HG03095 (cell line): ENCODE data around the gene APOBEC3B.
"Not testable (repeated sequence)": the region's sequence is repeated elsewhere in the genome, so short reads cannot be mapped to it uniquely, and the experiment has no call there.

Source experiments
- ATAC-seq: cut with Tn5 transposase; IDR thresholded peaks from one replicate; pipeline ENCODE4 v1.9.1; 2021; ENCODE audit warnings: moderate library complexity; ENCODE audit not compliant: unreplicated experiment

APOBEC3B gene

DNA sequence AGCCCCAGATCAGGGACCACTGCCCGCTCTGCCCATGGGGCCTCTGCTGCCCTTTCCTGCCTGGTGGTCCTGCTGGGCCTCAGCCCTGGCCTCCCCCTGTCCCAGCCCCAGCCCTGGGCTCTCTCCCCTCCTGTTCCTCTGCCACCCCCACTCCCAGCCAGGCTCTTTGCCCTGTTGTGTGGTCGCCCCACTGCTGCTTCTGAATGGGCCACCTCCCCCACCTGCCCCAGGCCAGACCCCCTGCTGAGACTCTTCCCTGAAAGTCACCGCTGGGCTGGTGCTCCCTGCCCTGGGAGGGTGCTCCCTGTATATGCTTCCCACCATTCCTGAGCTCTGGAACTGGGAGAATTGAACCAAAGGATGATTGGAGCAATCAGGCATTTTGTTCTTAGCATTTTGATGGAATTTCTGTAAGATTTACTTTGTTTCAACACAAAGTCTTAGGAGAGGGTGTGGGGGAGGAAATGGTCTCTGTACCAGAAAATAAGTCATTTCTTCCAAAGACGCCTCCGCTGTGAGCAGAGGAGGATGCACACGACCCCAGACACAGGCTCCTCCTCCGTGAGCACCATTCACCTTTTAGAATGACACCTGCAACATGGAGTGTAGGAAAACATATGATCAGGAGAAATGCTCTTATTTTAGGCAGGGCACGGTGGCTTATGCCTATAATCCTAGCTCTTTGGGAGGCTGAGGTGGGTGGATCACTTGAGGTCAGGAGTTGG is 5.2 kb downstream of the APOBEC3B start:
- no peak for ATAC-seq

DNA sequence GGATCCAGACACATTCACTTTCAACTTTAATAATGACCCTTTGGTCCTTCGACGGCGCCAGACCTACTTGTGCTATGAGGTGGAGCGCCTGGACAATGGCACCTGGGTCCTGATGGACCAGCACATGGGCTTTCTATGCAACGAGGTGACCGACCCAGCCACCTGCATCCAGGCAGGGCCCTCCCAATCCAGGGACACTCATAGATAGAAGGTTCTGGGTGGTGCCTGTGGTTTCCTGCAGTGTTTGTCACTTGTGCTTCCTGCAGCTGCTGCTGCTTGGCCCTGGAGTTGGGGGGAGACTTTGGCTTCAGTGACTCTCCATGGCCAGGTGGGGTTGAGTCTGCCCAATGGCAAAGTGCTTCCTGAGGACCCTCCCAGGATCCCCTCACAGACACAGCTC is 7.3 kb downstream of the APOBEC3B start:
- ATAC-seq, result no peak

DNA sequence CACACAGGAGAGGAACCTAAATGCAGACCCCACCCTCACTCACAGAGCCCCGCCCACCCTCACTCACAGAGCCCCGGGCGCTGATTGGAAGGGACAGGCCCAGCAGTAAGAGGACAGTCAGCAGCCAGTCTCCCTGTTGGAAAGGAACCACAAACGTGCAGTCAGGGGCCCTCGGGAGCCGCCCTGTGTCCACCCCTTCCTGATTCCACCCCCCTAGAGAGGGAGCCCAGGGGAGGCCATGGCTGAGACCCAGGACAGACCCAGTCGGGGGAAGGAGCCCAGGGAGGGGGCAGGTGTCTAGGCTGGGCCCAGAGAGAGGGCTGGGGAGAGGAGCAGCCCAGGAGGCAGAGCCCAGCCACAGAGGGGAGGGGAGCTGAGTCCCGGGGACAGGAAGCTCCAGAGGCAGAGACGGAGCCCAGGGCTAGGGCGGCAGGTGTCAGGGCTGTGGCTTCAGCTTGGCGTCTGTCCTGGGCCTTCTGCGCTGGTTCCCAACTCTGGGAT is 10.8 kb downstream of the APOBEC3B start:
- not testable (repeated sequence) for ATAC-seq

DNA sequence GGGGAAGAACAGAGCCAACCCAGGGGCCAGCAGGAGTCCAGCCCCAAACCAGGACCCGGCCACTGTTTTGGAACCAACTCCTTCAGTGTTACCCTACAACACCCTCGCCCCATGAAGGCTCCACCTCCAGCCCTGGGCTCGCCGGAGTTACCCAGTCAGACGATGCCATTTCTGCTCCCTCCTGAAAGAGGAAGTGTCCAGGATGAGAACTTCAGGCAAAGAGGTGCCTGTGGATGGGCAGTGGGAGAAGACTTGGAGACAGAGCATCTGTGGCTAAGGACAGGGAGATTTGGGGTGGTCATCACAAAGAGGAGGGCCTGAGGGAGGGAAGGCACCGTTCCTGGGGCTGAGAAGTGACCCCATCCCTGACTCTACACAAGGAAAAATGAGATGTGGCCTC is 14.0 kb downstream of the APOBEC3B start:
- ATAC-seq, result no peak

DNA sequence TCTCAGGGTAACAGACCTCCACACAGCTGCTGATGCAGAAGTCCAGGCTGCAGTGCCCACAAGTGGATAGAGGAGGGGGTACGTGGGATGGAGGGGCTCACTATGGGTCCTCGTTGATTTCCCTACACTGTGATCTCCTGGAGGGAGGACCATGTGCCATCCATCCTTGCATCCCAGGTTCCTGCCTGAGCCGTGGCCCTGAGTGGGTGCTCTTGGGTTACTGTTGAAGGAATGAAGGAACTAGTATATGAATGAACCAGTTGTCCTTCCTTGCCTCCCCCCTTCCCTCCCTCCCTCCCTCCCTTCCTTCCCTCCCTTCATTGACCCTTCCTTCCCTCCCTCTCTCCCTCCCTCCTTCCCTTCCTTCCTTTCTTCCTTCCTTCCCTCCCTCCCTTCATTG is 15.4 kb downstream of the APOBEC3B start:
- ATAC-seq, result no peak

DNA sequence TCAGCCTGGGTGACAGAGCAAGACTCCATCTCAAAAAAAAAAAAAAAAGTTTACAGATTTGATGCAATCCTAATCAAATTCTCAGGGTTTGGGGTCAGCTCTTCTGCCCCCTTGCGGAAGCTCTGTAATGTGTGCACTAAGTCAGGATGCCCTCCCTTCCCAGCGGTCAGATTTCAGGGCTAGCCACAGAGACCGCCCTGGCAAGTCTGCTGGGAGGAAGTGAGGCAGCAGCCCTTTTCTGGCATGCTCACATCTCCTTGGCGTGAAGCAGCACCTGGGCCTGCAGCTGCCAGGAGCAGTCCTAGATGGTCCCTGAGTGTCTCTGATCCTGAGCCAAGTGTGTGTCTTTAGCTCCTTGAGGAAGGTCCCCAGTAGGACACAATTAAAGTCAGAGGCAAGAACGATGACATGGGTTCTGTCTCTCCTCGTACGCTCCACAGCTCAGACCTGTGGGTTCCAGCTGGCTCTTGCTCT is 21.1 kb downstream of the APOBEC3B start:
- ATAC-seq, result no peak

DNA sequence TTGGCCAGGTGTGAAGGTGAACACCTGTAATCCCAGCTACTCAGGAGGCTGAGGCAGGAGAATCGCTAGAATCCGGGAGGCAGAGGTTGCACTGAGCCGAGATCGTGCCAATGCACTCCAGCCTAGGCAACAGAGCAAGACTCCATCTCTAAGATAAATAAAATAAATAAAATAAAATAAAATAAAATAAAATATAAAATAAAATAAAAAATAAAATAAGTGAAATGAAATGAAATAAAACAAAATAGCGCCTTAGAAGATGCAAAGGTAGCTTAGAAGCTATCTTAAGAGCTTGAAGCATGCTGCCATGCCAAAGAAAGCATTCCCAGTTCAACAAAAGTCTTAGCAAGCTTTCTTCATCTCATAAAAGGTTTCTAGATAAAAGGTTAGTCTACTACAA is 25.0 kb downstream of the APOBEC3B start:
- ATAC-seq, result no peak

DNA sequence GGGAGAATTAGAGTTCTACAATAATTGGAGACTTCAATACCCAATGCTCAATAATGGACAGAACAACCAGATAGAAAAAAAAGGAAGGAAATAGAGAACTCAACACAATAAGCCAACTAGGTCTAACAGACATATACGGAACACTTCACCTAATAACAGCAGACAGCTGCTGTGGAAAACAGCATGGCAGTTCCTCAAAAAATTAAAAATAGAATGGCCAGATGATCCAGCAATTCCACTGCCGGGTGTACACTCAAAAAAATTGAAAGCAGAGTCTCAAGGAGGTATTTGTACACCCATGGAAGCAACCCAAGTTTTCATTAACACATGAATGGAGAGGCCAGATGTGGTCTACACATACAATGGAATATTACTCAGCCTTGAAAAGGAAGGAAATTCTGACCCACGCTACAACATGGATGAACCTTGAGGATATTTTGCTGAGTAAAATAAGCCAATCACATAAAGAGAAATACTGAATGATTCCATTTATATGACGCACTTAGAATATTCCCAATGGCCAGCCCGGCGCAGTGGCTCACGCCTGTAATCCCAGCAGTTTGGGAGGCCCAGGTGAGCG is 26.2 kb downstream of the APOBEC3B start:
- ATAC-seq, result not testable (repeated sequence)

DNA sequence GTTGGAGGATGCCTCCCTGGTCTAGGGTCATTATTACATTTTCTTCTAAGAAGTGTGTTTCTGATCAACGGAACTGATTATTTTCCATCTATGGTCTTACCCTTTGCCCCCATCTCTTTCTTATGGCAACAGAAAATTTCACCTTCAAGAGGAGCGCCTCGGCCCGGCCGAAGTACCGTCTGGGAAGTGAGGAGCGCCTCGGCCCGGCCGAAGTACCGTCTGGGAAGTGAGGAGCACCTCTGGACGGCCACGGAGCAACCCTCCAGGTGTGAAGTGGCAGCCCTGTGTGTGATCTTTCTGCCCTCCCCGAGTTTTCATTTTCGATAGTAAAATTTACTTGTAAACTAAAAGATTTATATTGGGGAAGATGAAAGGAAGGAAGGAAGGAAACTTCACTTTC is 28.8 kb downstream of the APOBEC3B start:
- ATAC-seq, result no peak

DNA sequence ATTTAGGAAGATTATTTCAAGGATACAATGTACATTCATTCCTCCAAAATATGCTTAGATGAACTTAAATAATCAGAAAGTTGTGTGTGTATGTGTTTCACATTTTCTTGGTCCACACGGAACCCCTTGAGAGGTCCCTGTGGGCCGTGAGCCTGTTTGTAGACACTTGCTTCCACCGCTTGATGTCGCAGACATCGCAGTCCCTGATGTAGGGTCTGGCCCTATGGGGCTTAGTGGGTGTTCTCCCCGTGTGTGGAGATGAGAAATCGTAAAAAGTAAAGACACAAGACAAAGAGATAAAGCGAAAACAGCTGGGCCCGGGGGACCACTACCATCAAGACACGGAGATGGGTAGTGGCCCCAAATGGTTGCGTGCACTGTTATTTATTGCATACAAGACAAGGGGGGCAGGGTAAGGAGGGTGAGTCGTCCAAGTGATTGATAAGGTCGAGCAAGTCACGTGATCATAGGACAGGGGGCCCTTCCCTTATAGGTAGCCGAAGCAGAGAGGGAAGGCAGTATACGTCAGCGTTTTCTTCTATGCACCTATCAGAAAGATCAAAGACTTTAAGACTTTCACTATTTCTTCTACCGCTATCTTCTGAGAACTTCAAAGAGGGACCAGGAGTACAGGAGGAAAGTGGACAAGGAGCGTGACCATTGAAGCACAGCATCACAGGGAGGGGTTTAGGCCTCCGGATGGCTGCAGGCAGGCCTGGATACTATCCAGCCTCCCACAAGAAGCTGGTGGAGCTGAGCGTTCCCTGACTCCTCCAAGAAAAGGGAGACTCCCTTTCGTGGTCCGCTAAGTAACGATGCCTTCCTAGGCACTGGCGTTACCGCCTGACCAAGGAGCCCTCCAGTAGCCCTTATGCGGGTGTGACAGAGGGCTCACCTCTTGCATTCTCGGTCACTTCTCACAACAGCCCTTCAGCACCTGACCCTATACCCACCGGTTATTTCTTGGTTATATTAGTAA is 30.7 kb downstream of the APOBEC3B start:
- no peak for ATAC-seq

DNA sequence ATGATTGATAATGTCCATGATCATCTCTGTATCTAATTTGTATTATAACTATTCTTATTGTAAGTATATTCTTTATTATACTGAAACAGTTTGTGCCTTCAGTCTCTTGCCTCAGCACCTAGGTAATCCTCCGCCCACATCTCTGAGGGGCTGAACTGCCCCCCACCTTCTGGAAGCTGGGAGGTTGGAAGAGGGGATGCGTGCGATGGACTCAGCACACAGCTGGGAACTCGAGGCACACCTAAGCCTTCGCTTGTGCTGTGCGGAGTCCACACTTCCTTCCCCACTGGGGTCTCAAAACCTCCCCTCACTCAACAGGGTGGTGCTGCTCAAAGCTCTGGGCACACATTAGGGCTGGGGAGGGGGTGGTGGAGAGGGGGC is 31.4 kb downstream of the APOBEC3B start:
- ATAC-seq, result not testable (repeated sequence)

DNA sequence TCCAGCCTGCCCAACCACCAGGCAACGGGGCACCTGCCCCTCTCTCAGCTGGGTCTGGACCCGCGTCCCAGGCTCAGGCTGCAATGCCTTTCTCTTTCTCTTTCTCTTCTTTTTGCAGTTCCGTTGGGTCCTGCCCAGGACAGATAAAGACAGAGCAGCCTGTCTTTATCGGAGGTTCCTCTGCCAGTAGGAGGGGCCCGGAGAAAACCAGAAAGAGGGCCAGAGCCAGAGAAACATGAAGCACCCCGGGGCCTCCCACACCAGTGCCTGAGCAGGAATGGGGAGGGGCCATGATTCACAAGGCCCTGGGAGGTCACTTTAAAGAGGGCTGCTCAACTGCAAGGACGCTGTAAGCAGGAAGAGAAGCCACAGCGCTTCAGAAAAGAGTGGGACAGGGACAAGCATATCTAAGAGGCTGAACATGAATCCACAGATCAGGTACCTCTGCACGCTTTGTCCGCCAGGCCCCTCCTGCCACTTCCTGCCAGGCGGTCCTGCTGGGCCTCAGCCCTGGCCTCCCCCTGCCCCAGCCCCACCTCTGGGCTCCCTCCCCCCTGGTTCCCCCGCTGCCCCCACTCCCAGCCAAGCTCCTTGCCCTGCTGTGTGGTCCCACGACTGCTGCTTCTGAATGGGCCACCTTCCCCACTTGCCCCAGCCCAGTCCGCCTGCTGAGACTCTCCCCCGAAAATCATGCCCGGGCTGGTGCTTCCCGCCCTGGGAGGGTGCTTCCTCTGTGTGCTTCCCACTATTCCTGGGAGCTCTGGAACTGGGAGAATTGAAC is 32.0 kb downstream of the APOBEC3B start, which contains the start of gene APOBEC3C:
Gene APOBEC3C (plus strand): TSS at position 316 of the 781 bp plus-strand sequence. CDS start 106 bp downstream, at position 422.
- no peak for ATAC-seq

DNA sequence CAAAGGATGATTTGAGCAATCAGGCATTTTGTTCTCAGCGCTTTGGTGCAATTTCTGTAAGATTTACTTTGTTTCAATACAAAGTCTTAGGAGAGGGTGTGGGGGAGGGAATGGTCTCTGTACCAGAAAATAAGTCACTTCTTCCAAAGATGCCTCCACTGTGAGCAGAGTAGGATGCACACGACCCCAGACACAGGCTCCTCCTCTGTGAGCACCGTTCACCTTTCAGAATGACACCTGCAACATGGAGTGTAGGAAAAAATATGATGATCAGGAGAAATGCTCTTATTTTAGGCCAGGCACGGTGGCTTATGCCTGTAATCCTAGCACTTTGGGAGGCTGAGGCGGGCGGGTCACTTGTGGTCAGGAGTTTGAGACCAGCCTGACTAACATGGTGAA is 32.6 kb downstream of the APOBEC3B start:
- ATAC-seq, result not testable (repeated sequence)

DNA sequence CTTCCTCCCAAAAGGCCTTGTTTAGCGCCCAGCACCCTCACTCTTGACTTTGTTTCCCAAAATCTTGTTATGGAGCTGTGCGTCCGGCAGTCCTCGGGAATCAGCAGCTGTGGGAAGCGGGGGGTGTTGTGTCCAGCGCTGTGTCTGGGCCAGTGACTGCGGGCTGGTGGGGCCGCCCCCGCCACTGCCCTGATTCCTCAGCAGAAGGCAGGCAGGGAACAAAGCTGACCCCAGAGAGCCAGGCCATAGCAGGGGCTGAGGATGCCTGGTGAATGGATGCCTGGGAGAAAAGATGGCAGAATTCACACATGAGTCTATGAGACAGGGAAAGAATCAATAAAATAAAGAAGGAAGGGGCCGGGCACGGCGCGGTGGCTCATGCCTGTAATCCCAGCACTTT is 34.4 kb downstream of the APOBEC3B start:
- no peak for ATAC-seq

DNA sequence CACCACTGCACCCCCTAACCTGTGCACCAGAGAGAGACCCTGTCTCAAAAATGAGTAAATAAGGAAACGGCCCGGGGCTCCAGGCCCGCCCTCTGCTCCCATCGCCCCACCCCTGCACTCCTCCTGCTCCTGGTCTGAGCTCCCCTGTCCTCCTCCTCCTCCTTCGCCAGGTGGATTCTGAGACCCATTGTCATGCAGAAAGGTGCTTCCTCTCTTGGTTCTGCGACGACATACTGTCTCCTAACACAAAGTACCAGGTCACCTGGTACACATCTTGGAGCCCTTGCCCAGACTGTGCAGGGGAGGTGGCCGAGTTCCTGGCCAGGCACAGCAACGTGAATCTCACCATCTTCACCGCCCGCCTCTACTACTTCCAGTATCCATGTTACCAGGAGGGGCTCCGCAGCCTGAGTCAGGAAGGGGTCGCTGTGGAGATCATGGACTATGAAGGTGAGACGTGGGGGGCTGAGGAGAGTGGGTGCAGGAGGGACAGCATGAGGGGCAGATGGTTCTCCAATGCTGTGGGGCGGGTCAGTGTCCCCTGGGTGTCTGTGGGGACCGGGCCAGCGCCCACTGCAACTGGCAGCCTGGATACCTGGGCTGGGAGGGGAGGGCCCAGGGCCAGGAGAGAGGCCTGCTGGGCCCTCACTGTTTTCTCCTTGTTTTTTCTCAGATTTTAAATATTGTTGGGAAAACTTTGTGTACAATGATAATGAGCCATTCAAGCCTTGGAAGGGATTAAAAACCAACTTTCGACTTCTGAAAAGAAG is 35.6 kb downstream of the APOBEC3B start:
- ATAC-seq, result no peak

DNA sequence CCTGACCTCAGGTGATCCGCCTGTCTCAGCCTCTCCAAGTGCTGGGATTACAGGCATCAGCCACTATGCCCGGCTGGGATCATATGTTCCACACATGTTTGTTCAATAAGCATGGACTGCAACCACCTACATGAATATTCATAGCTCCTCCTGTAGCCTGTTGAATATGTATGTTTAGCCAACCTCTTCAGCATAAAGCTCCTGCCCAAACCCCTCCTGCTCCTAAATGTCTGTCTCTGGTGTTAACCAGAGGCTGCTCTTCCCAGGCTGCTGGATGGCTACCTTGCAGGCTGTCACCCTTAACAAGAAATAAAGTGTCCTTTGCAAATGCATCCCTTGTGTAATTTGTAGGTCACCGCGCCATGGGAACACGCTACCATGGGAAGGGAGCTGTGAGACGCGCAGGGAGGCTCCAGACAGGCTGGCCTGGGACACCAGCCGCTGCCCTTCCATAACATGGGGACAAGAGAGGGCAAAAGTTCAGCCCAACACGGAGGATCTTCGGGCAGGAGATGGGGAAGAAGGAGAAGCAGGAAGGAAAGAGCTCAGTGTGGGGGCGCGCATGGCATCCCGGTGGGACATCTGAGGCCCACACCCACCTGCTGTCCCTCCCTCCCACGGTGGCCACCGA is 38.0 kb downstream of the APOBEC3B start:
- not testable (repeated sequence) for ATAC-seq

DNA sequence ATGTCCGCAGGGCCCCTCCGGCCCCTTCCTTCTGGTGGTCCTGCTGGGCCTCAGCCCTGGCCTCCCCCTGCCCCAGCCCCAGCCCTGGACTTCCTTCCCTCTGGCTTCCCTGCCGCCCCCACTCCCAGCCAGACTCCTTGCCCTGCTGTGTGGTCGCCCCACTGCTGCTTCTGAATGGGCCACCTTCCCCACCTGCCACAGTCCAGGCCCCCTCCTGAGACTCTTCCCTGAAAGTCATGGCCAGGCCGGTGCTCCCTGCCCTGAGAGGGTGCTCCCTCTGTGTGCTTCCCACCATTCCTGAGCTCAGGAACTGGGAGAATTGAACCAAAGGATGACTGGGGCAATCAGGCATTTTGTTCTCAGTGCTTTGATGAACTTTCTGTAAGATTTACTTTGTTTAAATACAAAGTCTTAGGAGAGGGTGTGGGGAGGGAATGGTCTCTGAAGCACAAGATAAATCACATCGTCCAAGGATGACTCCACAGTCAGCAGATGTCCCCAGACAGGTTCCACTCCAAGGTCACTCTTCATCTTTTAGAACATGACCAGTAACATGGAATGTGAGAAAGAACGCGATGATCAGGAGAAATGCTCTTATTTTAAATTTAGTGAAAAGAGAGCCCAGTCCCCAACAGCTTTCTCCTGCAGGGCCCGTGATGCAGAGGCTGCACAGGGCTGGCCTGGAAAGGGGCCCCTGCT is 39.6 kb downstream of the APOBEC3B start:
- ATAC-seq, result no peak

DNA sequence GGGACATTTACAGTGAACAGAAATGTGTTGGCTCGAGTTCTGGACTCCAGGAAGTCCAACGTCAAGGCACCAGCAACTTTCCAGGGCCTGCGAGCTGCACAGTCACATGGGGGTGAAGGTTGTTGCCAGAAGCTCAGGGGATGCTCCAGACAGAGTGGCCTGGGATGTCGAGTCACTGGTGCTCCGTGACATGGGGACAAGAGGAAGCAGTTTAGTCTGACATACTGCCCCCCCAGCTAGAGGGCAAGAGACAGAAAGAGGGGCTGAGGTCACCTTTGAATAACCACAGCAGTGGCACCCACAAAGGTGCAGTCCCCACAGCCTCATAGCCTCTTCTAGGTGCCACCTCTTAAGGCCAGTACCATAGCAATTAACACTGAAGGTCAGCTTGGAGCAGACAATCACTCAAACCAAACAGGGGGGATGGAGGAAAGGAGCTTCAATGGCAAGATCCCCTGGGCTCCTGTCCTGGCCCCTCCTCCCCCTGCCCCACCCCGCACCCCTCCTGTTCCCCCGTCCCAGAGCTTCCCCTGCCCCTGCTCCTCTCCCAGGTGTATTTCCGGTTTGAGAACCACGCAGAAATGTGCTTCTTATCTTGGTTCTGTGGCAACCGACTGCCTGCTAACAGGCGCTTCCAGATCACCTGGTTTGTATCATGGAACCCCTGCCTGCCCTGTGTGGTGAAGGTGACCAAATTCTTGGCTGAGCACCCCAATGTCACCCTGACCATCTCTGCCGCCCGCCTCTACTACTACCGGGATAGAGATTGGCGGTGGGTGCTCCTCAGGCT is 42.6 kb downstream of the APOBEC3B start:
- ATAC-seq, result no peak
